Fibroblast of mammary gland (primary cell): ENCODE measurements around the gene WNT5B.
A peak's percentile ranks its signal among the peaks of the same experiment; 100 is the strongest.

Experiments used
- DNase-seq: peaks from one replicate; pipeline ENCODE4 v3.0.0-alpha.2; 2010; ENCODE audit warnings: low read depth
- H3K4me3 ChIP-seq: 2 replicates; pipeline ENCODE4 v1.5.1; 2011; ENCODE audit warnings: low read depth, mild to moderate bottlenecking, low read length, moderate library complexity; ENCODE audit not compliant: control insufficient read depth
- TF ChIP-seq, protein P1 (sequence below): conservative IDR thresholded peaks from 2 replicates; pipeline ENCODE4 v1.5.1; 2011; ENCODE audit warnings: low read depth, low read length, inconsistent platforms; ENCODE audit not compliant: control insufficient read depth, insufficient read depth

Gene WNT5B

DNA sequence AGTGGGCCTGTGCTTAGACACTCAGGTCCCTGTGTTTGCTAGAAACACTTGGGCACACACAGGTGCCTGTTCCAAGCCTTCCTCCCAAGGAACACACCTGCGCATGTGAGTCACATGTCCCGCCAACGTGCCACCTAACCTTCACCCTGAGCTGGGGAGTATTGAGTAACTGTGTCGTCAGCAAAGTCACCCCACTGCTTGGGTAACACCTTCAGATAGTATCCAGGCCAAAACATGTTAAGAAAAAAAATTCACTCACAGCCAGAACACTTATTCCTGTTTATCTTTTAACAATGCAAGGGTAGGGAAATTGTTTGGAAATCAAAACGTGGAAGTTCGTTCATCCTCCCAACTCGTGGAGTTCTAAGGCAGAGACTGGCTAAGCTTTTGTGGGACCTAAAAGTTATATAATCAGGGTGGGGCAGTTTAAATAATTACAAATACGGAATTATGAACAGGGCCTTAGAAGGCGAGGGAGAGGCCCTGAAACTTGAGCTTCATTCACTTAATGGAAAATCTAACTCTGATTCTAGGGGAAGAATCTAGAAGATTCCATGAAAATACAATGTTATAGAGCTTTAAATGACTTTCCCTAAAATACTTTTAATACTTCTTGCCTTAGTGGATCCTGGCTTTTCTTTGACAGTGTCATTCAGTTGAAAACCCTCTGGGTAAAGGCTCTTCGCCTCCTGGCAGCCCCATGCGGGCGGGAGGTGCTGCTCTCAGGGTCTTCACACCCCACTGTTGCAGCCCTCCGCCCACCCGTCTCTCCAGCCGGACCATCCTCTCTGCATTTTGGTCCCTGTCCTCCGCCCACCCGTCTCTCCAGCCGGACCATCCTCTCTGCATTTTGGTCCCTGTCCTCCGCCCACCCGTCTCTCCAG lies 31.5 kb downstream of the WNT5B start:
- peak; percentile 63 for DNase-seq
- TF ChIP-seq, protein P1, sequence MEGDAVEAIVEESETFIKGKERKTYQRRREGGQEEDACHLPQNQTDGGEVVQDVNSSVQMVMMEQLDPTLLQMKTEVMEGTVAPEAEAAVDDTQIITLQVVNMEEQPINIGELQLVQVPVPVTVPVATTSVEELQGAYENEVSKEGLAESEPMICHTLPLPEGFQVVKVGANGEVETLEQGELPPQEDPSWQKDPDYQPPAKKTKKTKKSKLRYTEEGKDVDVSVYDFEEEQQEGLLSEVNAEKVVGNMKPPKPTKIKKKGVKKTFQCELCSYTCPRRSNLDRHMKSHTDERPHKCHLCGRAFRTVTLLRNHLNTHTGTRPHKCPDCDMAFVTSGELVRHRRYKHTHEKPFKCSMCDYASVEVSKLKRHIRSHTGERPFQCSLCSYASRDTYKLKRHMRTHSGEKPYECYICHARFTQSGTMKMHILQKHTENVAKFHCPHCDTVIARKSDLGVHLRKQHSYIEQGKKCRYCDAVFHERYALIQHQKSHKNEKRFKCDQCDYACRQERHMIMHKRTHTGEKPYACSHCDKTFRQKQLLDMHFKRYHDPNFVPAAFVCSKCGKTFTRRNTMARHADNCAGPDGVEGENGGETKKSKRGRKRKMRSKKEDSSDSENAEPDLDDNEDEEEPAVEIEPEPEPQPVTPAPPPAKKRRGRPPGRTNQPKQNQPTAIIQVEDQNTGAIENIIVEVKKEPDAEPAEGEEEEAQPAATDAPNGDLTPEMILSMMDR, result no peak
- no peak overlapping the region for H3K4me3 ChIP-seq

GRCh38 chr12:1661553-1662335 lies 32.7 kb downstream of the WNT5B start:
- peak overlapping the region; percentile 48 for H3K4me3 ChIP-seq
- DNase-seq, result peak; percentile 90
- TF ChIP-seq, protein P1, result no peak

- TF ChIP-seq, protein P1, result peak; percentile 25
- DNase-seq, result peak; percentile 28
- H3K4me3 ChIP-seq, result no peak overlapping the region
These were observed 33.9 kb downstream of the WNT5B start for GRCh38 chr12:1662761-1663439.

DNA sequence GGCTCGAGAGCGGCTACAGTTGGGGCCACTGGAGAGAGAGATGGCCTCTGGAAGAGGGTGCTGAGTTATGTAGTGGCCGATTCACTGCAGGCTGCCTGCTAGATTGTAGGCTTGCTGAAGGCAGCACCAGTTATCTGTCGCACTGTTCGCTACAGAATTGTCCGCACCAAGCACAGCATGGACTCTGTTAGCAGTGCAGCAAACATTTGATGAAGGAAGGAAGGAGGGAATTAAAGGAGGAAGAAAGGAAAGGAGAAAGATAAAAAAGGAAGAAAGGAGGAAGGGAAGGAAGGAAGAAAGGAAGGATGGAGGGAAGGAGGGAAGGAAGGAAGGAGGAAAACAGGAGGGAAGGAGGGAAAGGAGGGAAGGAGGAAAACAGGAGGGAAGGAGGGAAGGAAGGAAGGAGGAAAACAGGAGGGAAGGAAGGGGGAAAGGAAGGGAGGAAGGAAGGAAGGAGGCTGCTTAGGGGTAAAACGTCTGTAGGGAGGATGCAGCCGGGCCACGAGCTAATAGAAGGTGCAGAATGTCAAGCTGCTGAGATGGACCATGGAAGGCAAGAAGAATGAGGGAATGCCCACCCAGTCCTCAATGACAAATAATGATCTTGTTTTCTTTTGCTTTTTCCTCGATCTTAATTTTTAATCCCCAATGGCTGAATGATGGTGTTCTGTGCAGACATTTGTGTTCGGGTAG lies 34.6 kb downstream of the WNT5B start:
- TF ChIP-seq, protein P1, result no peak
- no peak overlapping the region for H3K4me3 ChIP-seq
- DNase-seq, result no peak

- DNase-seq, result no peak
- TF ChIP-seq, protein P1, result no peak
- no peak overlapping the region for H3K4me3 ChIP-seq
These were observed 36.3 kb downstream of the WNT5B start for GRCh38 chr12:1665366-1665765.

- H3K4me3 ChIP-seq, result no peak overlapping the region
- TF ChIP-seq, protein P1, result no peak
- no peak for DNase-seq
These were observed 37.2 kb downstream of the WNT5B start for GRCh38 chr12:1666215-1666614.
